ENCODE measurements around the gene XYLT1.

Gene XYLT1

DNA sequence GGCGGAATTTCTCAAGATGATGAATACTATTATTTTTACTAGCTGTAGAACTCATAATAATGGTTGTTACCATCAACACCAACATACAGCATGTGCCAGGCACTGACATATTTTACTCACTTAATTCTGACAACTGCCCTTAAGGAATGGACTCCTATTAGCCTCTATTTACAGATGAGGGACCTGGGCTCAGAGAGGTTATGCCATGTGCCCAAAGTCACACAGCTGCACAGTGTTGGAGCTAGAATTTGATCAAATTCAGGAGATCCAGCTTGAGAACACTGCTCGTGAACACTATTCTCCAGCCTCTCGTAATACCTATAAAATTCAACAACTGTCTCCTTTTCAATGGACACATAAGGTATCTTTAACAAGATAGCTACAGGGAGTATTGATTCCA lies 97.2 kb downstream of the XYLT1 start:
- H3K4me3 ChIP-seq (ENCODE audit: low read depth, low read length), result no peak overlapping the region
- DNase-seq (ENCODE audit: low read depth, low spot score), result no peak
- in situ Hi-C loops (cut with HindIII; ENCODE audit: low sequenced_read_pairs), result no loop called here
- TF ChIP-seq, protein P1, sequence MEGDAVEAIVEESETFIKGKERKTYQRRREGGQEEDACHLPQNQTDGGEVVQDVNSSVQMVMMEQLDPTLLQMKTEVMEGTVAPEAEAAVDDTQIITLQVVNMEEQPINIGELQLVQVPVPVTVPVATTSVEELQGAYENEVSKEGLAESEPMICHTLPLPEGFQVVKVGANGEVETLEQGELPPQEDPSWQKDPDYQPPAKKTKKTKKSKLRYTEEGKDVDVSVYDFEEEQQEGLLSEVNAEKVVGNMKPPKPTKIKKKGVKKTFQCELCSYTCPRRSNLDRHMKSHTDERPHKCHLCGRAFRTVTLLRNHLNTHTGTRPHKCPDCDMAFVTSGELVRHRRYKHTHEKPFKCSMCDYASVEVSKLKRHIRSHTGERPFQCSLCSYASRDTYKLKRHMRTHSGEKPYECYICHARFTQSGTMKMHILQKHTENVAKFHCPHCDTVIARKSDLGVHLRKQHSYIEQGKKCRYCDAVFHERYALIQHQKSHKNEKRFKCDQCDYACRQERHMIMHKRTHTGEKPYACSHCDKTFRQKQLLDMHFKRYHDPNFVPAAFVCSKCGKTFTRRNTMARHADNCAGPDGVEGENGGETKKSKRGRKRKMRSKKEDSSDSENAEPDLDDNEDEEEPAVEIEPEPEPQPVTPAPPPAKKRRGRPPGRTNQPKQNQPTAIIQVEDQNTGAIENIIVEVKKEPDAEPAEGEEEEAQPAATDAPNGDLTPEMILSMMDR (IDR thresholded peaks at IDR 0.05; ENCODE audit: low read depth, low read length), result no peak

DNA sequence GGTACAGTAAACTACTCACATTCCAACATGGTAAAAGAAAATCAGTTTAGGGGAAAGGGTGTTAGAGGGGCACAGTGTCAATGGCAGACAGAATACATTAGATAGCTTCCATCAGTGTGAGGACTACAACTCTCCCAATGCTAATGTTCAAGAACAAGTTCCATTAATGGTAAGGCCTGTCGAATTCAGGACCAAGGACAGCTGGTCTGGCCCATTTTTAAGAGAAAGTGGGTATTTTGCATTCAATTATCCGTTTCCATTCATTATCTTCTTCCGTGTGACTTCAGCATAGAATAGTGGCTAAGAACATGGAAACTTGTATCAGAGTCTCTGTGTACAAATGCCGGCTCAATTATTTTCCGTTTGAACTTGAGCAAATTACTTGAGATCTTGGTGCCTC lies 98.4 kb downstream of the XYLT1 start:
- in situ Hi-C loops (cut with HindIII; ENCODE audit: low sequenced_read_pairs), result no loop called here
- H3K4me3 ChIP-seq (ENCODE audit: low read depth, low read length), result no peak overlapping the region
- TF ChIP-seq, protein P1 (IDR thresholded peaks at IDR 0.05; ENCODE audit: low read depth, low read length), result no peak
- no peak for DNase-seq (ENCODE audit: low read depth, low spot score)

- in situ Hi-C loops (cut with HindIII; ENCODE audit: low sequenced_read_pairs), result no loop called here
- TF ChIP-seq, protein P1 (IDR thresholded peaks at IDR 0.05; ENCODE audit: low read depth, low read length), result no peak
- DNase-seq (ENCODE audit: low read depth, low spot score), result no peak
- H3K4me3 ChIP-seq (ENCODE audit: low read depth, low read length), result no peak overlapping the region
Measured at GRCh38 chr16:17371299-17371698, 99.5 kb downstream of the XYLT1 start.

- TF ChIP-seq, protein P1 (IDR thresholded peaks at IDR 0.05; ENCODE audit: low read depth, low read length), result no peak
- DNase-seq (ENCODE audit: low read depth, low spot score), result no peak
- H3K4me3 ChIP-seq (ENCODE audit: low read depth, low read length), result no peak overlapping the region
- in situ Hi-C loops (cut with HindIII; ENCODE audit: low sequenced_read_pairs), result no loop called here
Measured at GRCh38 chr16:17370731-17371285, 100.0 kb downstream of the XYLT1 start.

GRCh38 chr16:17370223-17370707 lies 100.5 kb downstream of the XYLT1 start:
- DNase-seq (ENCODE audit: low read depth, low spot score), result peak; percentile 77
- in situ Hi-C loops (cut with HindIII; ENCODE audit: low sequenced_read_pairs), result no loop called here
- no peak overlapping the region for H3K4me3 ChIP-seq (ENCODE audit: low read depth, low read length)
- TF ChIP-seq, protein P1 (IDR thresholded peaks at IDR 0.05; ENCODE audit: low read depth, low read length), result no peak

GRCh38 chr16:17369421-17370222 lies 101.1 kb downstream of the XYLT1 start:
- in situ Hi-C loops (cut with HindIII; ENCODE audit: low sequenced_read_pairs), result no loop called here
- TF ChIP-seq, protein P1 (IDR thresholded peaks at IDR 0.05; ENCODE audit: low read depth, low read length), result no peak
- no peak overlapping the region for H3K4me3 ChIP-seq (ENCODE audit: low read depth, low read length)
- no peak for DNase-seq (ENCODE audit: low read depth, low spot score)
